ENCODE measurements around the gene MPRIP.

Gene MPRIP

GRCh38 chr17:17204041-17204591 is 161.9 kb downstream of the MPRIP start:
- Mint-ChIP-seq H3K4me1 (peaks cover 30% of the 10 kb centered on the region), H3K27me3 (no peaks in the 10 kb centered on the region), H3K9me3 (no peaks in the 10 kb centered on the region), H3K36me3 (peaks cover 35% of the 10 kb centered on the region), H3K4me3 (peak overlapping the region; percentile 89), H3K27ac (peak overlapping the region; percentile 78)
- no peak for DNase-seq
- CTCF ChIA-PET: interaction anchor here (1.4 kb wide), 1 partner anchor 62 kb away, joined by 5 read pairs; no protein-coding TSS in a partner anchor

GRCh38 chr17:17204635-17205231 is 162.5 kb downstream of the MPRIP start:
- peak overlapping the region; percentile 78 for H3K27ac Mint-ChIP-seq
- H3K9me3 Mint-ChIP-seq: no peaks in the 10 kb centered on the region
- no peaks in the 10 kb centered on the region for H3K27me3 Mint-ChIP-seq
- peaks cover 30% of the 10 kb centered on the region for H3K4me1 Mint-ChIP-seq
- H3K36me3 Mint-ChIP-seq: peaks cover 34% of the 10 kb centered on the region
- CTCF ChIA-PET: interaction anchor here (1.0 to 1.4 kb wide), 2 partner anchors 13 to 62 kb away, joined by 3 to 5 read pairs; no protein-coding TSS in a partner anchor
- DNase-seq: no peak
- H3K4me3 Mint-ChIP-seq: peak overlapping the region; percentile 89

- CTCF ChIA-PET: interaction anchor here (0.9 to 1.8 kb wide), 4 partner anchors 14 to 63 kb away, joined by 3 to 7 read pairs (median 4); no protein-coding TSS in a partner anchor
- peak; percentile 78 for DNase-seq
- Mint-ChIP-seq H3K9me3 (no peaks in the 10 kb centered on the region), H3K36me3 (peaks cover 29% of the 10 kb centered on the region), H3K27me3 (no peaks in the 10 kb centered on the region), H3K27ac (peak overlapping the region; percentile 88), H3K4me3 (peak overlapping the region; percentile 89), H3K4me1 (peaks cover 27% of the 10 kb centered on the region)
These were observed 163.3 kb downstream of the MPRIP start for GRCh38 chr17:17205368-17206123.

GRCh38 chr17:17206124-17206912 is 164.1 kb downstream of the MPRIP start, which contains the start of gene PLD6:
PLD6 (minus strand) TSS chr17:17206333; CDS start chr17:17206286, 47 bp downstream.
- DNase-seq: peak; percentile 95
- Mint-ChIP-seq H3K27me3 (no peaks in the 10 kb centered on the region), H3K4me3 (peak within 1 kb of the TSS; percentile 89), H3K4me1 (peaks cover 27% of the 10 kb centered on the region), H3K9me3 (no peaks in the 10 kb centered on the region), H3K27ac (peak within 1 kb of the TSS; percentile 88), H3K36me3 (peaks cover 29% of the 10 kb centered on the region)
- CTCF ChIA-PET: interaction anchor here (0.9 to 1.8 kb wide), 2 partner anchors 20 to 64 kb away, joined by 3 to 7 read pairs; no protein-coding TSS in a partner anchor

- peak overlapping the region; percentile 38 for H3K4me3 Mint-ChIP-seq
- no peak for DNase-seq
- no peaks in the 10 kb centered on the region for H3K27me3 Mint-ChIP-seq
- no peak overlapping the region for H3K27ac Mint-ChIP-seq
- peaks cover 27% of the 10 kb centered on the region for H3K4me1 Mint-ChIP-seq
- H3K36me3 Mint-ChIP-seq: peaks cover 27% of the 10 kb centered on the region
- H3K9me3 Mint-ChIP-seq: no peaks in the 10 kb centered on the region
- CTCF ChIA-PET: interaction anchor here (1.8 kb wide), 1 partner anchor 64 kb away, joined by 7 read pairs; no protein-coding TSS in a partner anchor
These were observed 164.7 kb downstream of the MPRIP start for GRCh38 chr17:17206913-17207335.

- CTCF ChIA-PET: no interaction called here
These were observed 165.7 kb downstream of the MPRIP start for GRCh38 chr17:17207998-17208397.

GRCh38 chr17:17213775-17214174 is 171.5 kb downstream of the MPRIP start:
- Mint-ChIP-seq H3K36me3 (peaks cover 38% of the 10 kb centered on the region), H3K27me3 (no peaks in the 10 kb centered on the region), H3K4me1 (no peaks in the 10 kb centered on the region), H3K9me3 (no peaks in the 10 kb centered on the region), H3K4me3 (no peak overlapping the region), H3K27ac (peak overlapping the region; percentile 65)
- CTCF ChIA-PET: interaction anchor here (0.9 kb wide), 1 partner anchor 72 kb away, joined by 3 read pairs; no protein-coding TSS in a partner anchor
- DNase-seq: no peak

More at GRCh38 chr17:17207998-17208397, 165.7 kb downstream of the MPRIP start:
- Mint-ChIP-seq H3K27ac (no peak overlapping the region), H3K36me3 (peaks cover 25% of the 10 kb centered on the region), H3K9me3 (no peaks in the 10 kb centered on the region), H3K27me3 (no peaks in the 10 kb centered on the region), H3K4me3 (no peak overlapping the region), H3K4me1 (peaks cover 27% of the 10 kb centered on the region)
- DNase-seq: no peak

GRCh38 chr17:17214646-17215436 is 172.6 kb downstream of the MPRIP start:
- DNase-seq: no peak
- H3K9me3 Mint-ChIP-seq: no peaks in the 10 kb centered on the region
- peaks cover 42% of the 10 kb centered on the region for H3K36me3 Mint-ChIP-seq
- CTCF ChIA-PET: interaction anchor here (0.9 kb wide), 1 partner anchor 73 kb away, joined by 3 read pairs; no protein-coding TSS in a partner anchor
- H3K4me3 Mint-ChIP-seq: no peak overlapping the region
- H3K27ac Mint-ChIP-seq: no peak overlapping the region
- no peaks in the 10 kb centered on the region for H3K27me3 Mint-ChIP-seq
- no peaks in the 10 kb centered on the region for H3K4me1 Mint-ChIP-seq

GRCh38 chr17:17215575-17215974 is 173.3 kb downstream of the MPRIP start:
- CTCF ChIA-PET: no interaction called here
- no peak overlapping the region for H3K4me3 Mint-ChIP-seq
- DNase-seq: no peak
- H3K4me1 Mint-ChIP-seq: no peaks in the 10 kb centered on the region
- peaks cover 48% of the 10 kb centered on the region for H3K36me3 Mint-ChIP-seq
- H3K27me3 Mint-ChIP-seq: no peaks in the 10 kb centered on the region
- no peak overlapping the region for H3K27ac Mint-ChIP-seq
- H3K9me3 Mint-ChIP-seq: no peaks in the 10 kb centered on the region

GRCh38 chr17:17216236-17216635 is 174.0 kb downstream of the MPRIP start:
- CTCF ChIA-PET: no interaction called here
- Mint-ChIP-seq H3K4me1 (no peaks in the 10 kb centered on the region), H3K4me3 (no peak overlapping the region), H3K27ac (no peak overlapping the region), H3K9me3 (no peaks in the 10 kb centered on the region), H3K36me3 (peaks cover 47% of the 10 kb centered on the region), H3K27me3 (no peaks in the 10 kb centered on the region)
- DNase-seq: no peak

- no peaks in the 10 kb centered on the region for H3K27me3 Mint-ChIP-seq
- no peak overlapping the region for H3K4me3 Mint-ChIP-seq
- peaks cover 50% of the 10 kb centered on the region for H3K36me3 Mint-ChIP-seq
- H3K4me1 Mint-ChIP-seq: no peaks in the 10 kb centered on the region
- CTCF ChIA-PET: no interaction called here
- no peak overlapping the region for H3K27ac Mint-ChIP-seq
- no peaks in the 10 kb centered on the region for H3K9me3 Mint-ChIP-seq
- no peak for DNase-seq
These were observed 174.5 kb downstream of the MPRIP start for GRCh38 chr17:17216776-17217175.

- H3K27ac Mint-ChIP-seq: no peak overlapping the region
- H3K9me3 Mint-ChIP-seq: no peaks in the 10 kb centered on the region
- no peaks in the 10 kb centered on the region for H3K4me1 Mint-ChIP-seq
- H3K36me3 Mint-ChIP-seq: peaks cover 50% of the 10 kb centered on the region
- no peak for DNase-seq
- CTCF ChIA-PET: interaction anchor here (0.7 kb wide), 1 partner anchor 164 kb away, joined by 4 read pairs; no protein-coding TSS in a partner anchor
- no peaks in the 10 kb centered on the region for H3K27me3 Mint-ChIP-seq
- no peak overlapping the region for H3K4me3 Mint-ChIP-seq
These were observed 175.7 kb downstream of the MPRIP start for GRCh38 chr17:17217995-17218394.

GRCh38 chr17:17220529-17220928 is 178.3 kb downstream of the MPRIP start:
- Mint-ChIP-seq H3K4me3 (no peak overlapping the region), H3K4me1 (no peaks in the 10 kb centered on the region), H3K27ac (no peak overlapping the region), H3K9me3 (no peaks in the 10 kb centered on the region), H3K27me3 (no peaks in the 10 kb centered on the region), H3K36me3 (peaks cover 62% of the 10 kb centered on the region)
- CTCF ChIA-PET: interaction anchor here (1.3 kb wide), 1 partner anchor 15 kb away, joined by 3 read pairs; no protein-coding TSS in a partner anchor
- no peak for DNase-seq
